HG03039 (cell line): ENCODE measurements around the gene DLG1.

Source experiments
- ATAC-seq: cut with Tn5 transposase; IDR thresholded peaks from one replicate; pipeline ENCODE4 v1.9.1; 2021; ENCODE audit warnings: mild to moderate bottlenecking, moderate library complexity; ENCODE audit not compliant: unreplicated experiment

Gene DLG1

DNA sequence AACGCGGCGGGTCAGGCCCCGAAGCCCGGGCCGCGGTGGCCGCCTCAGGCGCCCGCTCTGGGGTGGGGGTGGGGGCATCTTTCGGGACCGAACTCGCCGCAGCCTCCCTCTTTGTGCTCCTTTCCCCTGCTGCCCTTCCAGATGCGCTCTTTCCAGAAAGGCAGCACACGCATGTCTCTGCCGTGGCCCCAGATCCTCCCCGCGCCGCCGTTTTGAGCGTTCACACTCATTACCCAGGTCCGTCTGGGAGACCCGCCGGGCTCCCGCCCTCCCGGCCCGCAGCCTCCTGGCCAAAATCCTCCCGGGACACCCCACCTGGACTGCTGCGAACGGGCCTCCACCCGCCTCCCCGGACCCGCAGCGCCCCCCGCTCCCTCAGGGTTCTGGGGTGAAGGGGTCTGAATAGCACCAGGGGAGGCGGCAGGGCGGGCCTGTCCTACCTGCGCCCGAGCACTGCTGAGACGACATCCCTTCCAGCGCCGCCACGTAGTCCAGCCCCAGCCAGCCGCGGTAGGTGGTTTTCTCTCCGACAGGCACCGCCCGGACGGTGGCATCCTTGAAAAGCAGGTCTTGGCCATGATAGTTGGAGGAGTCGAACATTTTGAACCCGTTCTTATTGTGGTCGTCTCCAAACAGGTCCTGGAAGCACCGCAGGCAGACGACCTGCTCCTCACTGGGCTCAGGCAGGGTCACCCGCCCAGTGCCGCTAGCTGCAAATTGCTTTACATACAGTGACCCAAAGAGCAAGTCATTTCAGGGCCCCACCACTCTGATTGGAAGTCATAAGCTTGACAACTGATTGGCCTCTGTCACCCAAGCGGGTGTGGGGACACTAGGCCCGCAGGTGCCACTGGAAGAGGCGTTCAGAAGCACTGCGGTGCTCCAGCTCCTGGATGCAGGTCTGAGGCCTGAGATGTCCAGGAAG is 294.7 kb downstream of the DLG1 start:
- no peak for ATAC-seq

DNA sequence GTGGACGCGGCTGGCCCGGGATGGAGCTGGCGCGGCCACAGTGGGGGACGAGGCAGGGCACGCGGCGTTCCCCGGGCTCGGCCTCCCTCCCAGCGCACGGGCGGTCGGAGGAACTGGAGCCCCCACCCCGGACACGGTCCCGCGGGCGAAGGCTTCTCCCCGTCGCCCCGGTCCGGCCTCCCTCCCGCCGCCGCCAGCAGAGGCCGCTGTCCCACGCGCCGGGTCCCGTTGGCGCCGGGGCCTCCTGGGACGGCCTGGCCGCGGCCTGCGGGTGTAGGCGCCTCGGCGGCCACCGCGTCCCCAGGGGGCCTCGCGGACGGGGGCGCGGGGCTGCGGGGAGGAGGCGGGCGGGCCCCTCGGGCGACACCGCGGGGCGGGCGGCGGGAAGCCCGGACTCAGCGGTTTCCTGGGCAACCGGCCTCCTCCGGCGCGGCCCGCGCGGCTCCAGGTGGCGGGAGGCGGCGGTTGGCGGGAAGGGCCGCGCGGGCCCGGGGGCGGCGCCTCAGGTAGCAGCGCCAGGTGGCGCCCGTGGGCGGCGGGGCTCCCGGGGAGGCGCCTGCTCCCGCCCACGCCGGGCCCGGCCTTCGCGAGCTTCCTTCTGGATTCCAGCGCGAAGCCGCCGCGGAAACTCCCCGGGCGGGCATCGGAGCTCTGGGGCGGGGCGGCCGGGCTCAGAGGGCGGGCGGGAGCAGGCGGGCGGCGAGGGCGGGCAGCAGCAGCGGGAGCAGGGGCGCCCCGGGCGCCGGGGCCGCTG is 295.5 kb downstream of the DLG1 start:
- peak; percentile 62 for ATAC-seq

DNA sequence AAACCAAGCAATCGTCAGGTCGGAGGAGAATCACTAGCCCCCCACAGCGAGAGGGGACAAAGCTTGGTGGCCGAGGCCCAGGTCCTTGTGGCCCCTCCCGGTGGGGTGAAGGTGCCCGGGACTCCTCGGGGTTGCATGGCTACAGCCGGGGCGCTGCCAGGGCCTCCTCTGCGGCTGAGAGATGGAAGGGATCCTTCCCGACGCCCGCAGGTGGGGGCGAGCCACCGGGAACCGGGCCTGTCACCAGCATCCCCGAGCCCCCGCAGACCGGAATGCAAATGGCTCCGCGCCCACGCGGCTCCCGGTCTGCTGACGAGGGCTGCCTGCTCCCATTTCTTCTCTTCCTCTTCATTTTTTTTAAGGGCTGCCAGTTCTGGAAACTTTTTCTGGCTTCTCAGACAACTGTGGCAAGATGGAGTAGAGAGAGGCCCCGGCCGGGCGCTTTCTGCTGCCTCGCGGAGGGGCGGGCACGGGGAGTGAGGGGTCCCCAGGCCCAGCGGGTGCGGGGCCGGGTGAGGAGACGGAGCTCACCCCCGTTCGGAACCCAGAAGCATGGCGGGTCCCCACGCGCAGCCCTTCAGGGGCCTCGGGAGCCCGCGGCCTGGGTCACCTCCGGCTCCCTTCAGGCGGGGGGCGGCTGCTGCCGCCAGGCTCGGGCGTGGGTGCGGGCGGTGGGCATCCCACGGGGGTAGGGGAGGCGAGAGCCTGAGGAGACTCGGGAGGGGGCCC is 296.3 kb downstream of the DLG1 start:
- peak; percentile 3 for ATAC-seq

DNA sequence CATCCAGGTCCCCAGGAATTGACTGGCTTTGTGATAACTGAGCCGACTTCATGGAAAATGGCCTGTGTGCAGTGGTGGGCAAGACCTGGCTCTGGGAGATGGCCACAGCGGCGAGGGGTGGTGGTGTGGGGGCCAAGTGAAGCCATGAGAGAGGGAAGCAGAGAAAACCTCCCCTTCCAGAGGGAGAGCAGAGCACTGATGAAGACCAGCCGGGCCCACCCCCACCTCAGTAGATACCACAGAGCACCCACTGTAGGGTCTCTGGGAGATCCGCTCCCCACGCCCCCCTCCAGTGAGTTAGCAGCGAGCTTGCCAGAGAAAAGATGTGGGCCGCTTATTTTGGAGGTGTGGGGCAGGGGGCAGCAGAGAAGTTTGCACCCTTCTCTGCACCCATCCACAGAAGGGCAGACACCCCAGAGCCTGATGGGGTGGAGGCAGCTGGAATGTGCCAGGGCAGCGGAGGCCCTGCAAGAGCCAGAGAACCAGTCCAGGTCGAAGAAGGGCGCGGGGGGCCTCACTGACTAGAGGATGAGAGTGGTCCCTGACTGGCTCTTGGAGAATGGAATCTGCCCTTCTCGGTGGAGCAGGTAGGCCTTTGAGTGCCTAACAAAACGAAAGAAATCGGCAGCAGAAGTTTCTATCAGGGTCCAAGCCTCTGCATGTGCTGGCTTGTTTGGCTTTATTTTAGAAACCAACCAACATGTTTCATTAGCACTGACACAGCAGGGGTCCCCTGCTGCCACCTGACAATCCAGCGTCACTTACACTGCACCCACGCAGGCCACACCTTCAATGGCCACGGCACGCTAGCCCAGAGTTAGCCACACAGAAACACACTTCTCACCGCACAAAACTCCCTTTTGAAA is 297.1 kb downstream of the DLG1 start:
- no peak for ATAC-seq

DNA sequence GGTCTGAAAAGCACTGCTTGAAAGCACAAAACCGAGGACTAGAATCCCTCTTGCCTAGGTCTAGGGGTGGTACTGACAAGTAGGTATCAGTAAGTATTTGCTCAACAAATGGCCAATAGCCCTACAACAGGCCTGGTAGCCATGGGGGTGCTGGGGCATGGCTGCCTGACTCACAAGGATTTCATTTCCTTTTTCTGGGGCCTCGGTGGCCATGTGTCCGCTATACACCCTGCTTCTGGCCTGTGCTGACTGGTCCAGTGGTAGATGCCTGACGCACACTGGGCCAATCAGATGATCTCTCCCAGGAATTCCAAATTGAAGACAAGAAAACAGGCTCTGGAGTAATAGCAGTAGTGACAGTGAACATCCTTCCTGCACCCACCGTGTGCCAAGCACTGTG is 298.2 kb downstream of the DLG1 start:
- no peak for ATAC-seq

DNA sequence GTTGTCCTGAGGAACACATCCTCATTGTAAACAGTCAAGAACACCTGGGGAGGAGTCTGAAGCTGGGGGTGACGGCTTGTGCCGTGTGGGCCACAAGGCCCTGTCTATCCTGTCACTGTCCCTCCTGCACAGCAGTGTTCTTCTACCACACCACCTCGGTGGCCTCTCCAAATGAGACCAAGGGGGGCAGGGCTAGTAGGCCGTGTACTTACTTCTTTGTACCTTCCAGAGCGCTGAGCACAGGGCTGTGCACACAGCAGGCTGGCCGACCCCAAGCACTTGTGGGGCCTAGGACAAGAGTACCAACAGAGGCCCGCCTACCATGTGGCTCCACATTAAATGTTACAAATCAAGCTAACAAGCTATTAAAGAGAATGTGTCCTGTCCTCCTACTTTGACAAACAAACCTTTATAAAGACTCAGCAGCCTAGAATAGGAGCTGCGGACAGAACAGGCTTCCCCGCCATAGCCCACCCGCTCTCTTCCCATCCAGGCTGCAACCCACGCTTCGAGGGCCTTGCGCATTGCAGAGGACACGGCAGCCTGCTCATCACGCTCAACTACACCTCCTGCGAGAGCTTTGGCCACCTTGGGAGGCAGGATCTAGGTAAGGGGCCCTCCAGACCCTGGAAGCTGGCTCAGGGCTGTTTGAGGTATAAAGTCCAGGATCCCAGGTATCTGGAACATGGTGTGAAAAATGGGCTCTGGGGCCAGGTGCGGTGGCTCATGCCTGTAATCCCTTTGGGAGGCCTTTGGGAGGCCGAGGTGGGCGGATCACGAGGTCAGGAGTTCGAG is 299.2 kb downstream of the DLG1 start:
- ATAC-seq: no peak

DNA sequence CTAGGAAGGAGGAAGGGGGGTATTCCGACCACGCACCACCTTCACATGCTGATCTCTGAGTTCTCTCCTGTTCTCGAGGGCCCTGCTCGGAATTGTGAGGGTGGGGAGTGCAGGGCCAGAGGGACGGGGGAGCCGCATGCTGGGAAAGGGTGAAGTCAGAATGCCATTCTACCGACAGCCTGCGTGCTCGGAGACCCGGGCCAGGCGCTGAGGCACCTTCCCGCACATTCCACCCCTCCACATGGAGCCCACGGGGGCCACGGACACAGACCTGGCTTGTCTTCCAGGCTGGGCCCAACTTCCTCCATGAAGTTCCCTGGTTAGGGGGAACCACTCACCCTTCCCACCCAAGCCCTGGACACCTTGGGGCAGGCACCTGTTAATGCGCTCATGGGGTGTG is 301.1 kb downstream of the DLG1 start:
- no peak for ATAC-seq

DNA sequence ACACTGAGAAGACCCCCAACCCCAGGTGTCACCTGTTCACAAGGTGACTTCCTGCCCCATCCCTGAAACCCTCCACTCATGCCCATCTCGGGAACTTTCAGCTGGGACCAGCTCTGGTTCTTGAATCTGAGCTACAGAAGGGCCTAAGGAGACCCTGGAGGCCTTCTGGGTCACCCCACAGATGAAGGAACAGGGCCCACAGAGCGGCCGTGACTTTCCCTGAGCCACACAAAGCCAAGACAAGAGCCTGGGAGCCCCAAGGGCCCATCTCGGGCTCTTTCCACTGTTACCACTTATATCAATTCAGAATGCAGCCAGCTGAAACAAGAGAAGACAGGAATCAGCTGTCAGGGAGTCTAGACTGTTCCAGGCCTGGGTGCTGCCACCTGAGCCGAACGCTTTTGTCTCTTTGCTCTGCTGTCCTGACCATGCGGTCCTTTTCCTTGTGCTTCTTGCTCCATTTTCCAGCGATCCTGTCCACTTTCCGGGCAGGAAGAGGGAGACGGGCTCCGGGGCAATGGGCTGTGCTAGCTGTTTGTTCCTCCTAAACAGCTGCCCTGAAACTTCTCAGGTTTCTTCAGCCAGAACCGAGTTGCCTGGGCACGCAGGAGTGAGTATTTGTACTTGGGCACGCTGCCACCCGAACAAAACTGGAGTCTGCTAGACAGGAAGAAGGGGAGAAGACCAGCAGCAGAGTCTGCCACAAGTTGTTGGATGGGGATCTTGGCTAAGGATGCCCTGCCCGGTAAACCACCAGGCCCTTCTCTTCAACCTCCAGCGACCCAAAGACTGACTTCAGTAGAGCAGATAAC is 301.8 kb downstream of the DLG1 start:
- ATAC-seq: no peak

DNA sequence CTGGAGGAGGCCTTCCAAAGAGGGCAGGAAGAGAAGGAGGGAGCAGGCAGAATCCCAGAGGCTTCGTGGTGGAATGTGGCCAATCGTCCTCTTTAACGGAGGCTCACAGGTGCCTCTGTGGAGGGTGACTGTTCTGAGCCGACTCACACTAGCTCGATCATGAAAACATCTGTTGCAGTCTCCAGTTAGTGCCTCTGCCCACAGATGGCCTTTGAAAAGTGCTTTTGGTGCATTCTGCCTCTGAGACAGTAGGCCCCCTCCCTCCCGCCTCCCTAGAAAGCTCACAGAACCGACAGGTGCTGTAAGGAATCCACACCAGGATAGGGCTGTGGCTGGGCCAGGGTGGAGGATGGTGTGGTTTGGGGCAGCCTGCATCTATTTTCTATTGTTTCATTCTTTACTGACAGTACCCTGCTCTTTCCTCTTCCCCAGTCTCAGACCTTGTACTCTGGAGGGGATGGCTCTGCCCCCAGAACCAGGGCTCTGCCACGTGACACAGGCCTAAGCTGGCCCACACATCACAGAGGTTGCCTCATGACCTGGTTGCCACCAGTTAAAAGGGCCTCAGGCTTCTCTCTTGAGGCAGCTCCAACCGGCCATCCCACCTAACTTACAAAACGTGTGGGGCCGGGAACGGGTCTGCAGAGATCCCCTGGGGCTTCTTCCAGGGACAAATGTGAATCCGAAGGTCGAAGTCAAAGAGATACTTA is 302.6 kb downstream of the DLG1 start:
- ATAC-seq: no peak

DNA sequence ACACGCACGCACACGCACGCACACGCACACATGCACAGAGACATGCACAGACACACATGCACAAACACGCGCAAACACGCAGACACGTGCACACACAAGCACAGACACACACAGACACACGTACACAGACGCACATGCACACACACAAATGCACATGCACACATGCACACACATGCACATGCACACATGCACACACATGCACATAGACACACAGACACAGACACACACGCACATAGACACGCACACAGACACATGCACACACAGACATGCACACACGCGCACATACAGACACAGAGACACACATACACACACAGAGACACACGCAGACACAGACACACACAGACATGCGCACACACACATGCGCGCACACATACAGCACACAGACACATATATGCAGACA is 303.4 kb downstream of the DLG1 start:
- no peak for ATAC-seq

DNA sequence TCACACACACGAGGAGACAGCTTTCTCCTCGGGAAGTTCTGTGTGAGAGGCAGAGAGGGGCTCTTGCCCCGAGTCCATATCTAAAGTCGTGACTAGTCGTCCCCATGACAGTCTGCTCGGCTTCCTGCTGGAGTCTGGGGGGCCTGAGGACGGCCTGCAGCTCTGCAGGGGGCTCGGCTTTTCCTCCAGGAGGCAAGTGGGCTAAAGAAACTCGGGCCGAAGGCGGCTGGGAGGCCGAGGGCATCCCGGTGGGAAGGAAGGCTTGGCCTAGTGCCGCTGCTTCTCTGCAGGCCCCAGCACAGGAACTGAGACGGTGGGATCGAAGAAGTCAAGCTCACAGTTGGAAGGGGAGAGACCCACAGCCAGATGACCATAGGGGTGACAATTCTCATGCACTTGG is 304.4 kb downstream of the DLG1 start:
- no peak for ATAC-seq
